ENCODE data around the gene RORB. TPM values are rescaled to one million over a fixed set of nuclear protein-coding genes. Genes with fewer than 3 reads are reported as not detected.
A peak's percentile ranks its signal among the peaks of the same experiment; 100 is the strongest.

Gene RORB
- total and polyA plus RNA-seq, 8 donors = 0.05 to 0.40 (median 0.10) TPM

DNA sequence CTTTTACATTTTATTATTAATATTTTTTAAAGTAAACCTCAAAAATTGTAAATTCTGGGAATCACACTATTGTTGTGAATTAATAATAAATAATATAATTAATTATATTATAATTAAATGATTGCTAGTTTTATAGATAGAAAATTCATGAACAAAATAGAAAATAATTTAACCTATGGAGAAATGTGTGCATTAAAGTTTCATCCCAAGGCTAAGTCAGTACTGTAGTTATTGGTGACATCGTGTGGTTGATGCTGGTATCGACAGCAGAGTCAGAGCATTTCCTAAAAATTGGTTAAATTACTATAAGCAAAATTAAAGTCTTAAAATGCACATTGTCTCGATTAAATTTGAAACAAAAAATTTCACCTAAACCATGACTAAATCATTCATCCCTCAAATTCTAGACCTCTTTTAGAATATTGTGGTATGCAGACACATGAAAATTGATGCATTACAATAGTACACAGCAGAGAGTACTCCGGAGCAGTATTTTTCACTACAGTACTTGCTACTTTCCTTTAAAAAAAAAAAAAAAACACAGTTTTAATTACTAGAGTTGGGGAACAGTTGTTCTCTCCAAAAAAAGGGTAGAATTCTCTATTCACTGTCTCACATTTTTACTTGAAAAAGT lies 73.9 kb downstream of the RORB start:
- Histone ChIP-seq H3K27ac (no peak overlapping the region), H3K4me1 (no peaks in the 10 kb centered on the region), H3K4me3 (no peak overlapping the region), H3K9me3 (no peaks in the 10 kb centered on the region), H3K27me3 (no peaks in the 10 kb centered on the region), H3K36me3 (no peaks in the 10 kb centered on the region)
- intact Hi-C loops (cut with DNase I) = loop anchor here in 1 of 3 donors (10.0 kb wide), 1 partner anchor 1366 kb away; no protein-coding TSS in a partner anchor
- DNase-seq (no peak), FAIRE-seq (peak; percentile 87), ATAC-seq (peak in 3 of 4 donors; percentile 60)
- TF ChIP-seq, protein P1, sequence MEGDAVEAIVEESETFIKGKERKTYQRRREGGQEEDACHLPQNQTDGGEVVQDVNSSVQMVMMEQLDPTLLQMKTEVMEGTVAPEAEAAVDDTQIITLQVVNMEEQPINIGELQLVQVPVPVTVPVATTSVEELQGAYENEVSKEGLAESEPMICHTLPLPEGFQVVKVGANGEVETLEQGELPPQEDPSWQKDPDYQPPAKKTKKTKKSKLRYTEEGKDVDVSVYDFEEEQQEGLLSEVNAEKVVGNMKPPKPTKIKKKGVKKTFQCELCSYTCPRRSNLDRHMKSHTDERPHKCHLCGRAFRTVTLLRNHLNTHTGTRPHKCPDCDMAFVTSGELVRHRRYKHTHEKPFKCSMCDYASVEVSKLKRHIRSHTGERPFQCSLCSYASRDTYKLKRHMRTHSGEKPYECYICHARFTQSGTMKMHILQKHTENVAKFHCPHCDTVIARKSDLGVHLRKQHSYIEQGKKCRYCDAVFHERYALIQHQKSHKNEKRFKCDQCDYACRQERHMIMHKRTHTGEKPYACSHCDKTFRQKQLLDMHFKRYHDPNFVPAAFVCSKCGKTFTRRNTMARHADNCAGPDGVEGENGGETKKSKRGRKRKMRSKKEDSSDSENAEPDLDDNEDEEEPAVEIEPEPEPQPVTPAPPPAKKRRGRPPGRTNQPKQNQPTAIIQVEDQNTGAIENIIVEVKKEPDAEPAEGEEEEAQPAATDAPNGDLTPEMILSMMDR (IDR thresholded peaks at IDR 0.05) = peak; percentile 7 to 76 (median 53)
- 18 to 20% methylated on average over 4 of the region's 4 CpGs for WGBS, 2 donors

DNA sequence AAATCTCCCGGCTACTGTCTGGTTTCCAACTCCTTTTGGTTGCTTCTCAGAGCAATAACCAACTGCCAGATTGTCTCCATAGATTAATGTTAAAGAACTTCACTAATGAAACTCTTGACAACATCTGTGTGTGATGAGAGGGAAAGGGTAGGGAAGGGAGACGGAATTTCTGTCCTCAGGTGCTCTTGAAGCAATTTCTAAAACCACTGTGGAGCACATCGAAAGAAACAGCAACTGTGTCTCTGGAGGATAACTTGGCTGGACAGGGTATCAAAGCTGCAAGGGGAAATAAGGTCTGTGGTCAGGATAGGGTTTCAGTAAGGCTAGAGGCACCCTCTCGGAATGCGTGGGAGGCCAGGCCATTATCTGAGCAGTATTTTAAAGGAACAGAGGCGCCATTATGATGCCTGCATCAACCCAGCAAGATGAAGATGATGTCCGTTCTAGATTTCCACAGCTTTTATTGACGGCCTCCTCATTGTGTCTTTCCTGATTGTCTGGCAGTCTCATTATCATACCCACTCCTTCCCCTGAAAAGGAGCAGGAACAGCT lies 76.6 kb downstream of the RORB start:
- FAIRE-seq = no peak
- Histone ChIP-seq H3K4me1 (no peaks in the 10 kb centered on the region), H3K4me3 (no peak overlapping the region), H3K9me3 (no peaks in the 10 kb centered on the region), H3K27ac (no peak overlapping the region), H3K27me3 (no peaks in the 10 kb centered on the region), H3K36me3 (no peaks in the 10 kb centered on the region)
- 50 to 55% methylated on average over 8 of the region's 8 CpGs for WGBS, 2 donors
- DNase-seq = no peak
- TF ChIP-seq, protein P1 (IDR thresholded peaks at IDR 0.05) = no peak
- ATAC-seq = no peak
- intact Hi-C loops (cut with DNase I) = loop anchor here in 1 of 3 donors (10.0 kb wide), 1 partner anchor 1369 kb away; no protein-coding TSS in a partner anchor

DNA sequence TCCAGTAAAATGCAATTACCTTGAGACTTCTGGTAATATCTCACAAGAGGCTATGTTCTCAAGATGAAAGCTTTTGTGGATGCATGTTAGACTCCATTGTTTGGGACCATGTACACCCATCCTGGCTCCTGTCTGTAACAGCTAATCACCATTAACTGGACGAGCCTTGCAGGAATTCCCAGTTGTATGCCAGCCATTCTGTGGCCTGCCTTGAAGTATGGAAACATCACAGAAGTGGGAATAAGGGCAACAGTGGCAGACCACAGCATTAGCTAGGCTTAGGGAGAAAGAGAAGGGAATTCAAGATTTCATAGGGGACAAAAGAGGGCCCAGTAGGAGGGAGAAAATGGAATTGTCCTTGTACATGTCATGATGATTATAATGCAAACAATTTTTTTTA lies 79.0 kb downstream of the RORB start:
- Histone ChIP-seq H3K27ac (no peak overlapping the region), H3K36me3 (no peaks in the 10 kb centered on the region), H3K9me3 (no peaks in the 10 kb centered on the region), H3K4me3 (no peak overlapping the region), H3K4me1 (no peaks in the 10 kb centered on the region), H3K27me3 (no peaks in the 10 kb centered on the region)
- DNase-seq (no peak), FAIRE-seq (no peak), ATAC-seq (no peak)
- WGBS, 2 donors = 46 to 49% methylated on average over 1 of the region's 1 CpG
- intact Hi-C loops (cut with DNase I) = loop anchor here in 1 of 3 donors (10.0 kb wide), 1 partner anchor 1371 kb away; no protein-coding TSS in a partner anchor
- TF ChIP-seq, protein P1 (IDR thresholded peaks at IDR 0.05) = no peak

DNA sequence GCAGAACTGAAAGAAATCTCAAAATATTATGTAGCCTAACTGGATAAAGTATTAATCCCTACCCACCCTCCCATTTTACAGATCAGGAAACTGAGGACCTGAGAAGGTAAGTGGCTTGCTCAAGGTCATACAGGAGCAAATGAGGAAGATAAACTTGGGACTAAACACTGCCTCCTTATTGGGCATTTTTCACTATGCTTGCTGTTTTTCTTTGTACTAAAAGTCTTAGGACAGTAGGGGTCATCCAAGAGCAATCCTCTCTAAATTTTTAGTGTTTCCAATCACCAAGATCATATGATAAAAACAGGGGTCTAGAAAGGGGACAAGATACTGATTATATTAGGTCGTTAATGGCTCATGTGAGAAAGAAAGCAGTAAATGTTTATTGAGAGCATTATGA lies 80.8 kb downstream of the RORB start:
- WGBS, 2 donors = 14 to 16% methylated on average over 1 of the region's 1 CpG
- Histone ChIP-seq H3K9me3 (no peaks in the 10 kb centered on the region), H3K4me3 (no peak overlapping the region), H3K27ac (no peak overlapping the region), H3K36me3 (no peaks in the 10 kb centered on the region), H3K4me1 (no peaks in the 10 kb centered on the region), H3K27me3 (no peaks in the 10 kb centered on the region)
- ATAC-seq (no peak), FAIRE-seq (no peak), DNase-seq (no peak)
- TF ChIP-seq, protein P1 (IDR thresholded peaks at IDR 0.05) = no peak
- intact Hi-C loops (cut with DNase I) = loop anchor here in 1 of 3 donors (10.0 kb wide), 1 partner anchor 1373 kb away; no protein-coding TSS in a partner anchor

DNA sequence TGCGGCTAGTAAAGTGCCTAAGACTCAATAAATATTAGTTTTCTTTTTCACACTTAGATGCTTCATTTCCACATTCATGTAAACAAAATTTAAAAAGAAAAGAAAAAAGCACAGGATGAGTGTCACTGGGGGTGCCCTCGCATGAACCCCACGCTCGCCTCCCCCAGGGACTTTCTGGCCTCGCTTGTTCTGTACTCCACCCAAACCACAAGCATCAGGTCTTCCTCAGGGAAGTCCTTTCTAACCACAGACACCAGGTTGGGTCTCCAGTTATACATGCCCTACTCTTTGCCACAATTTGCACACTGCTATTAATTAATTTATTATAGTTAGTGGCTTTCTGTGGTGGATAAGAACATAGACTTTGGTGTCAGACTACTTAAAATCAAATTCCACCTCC lies 92.4 kb downstream of the RORB start:
- Histone ChIP-seq H3K36me3 (no peaks in the 10 kb centered on the region), H3K4me1 (no peaks in the 10 kb centered on the region), H3K4me3 (no peak overlapping the region), H3K27me3 (no peaks in the 10 kb centered on the region), H3K9me3 (no peaks in the 10 kb centered on the region), H3K27ac (no peak overlapping the region)
- FAIRE-seq (no peak), DNase-seq (no peak), ATAC-seq (no peak)
- 72 to 74% methylated on average over 5 of the region's 5 CpGs for WGBS, 2 donors
- intact Hi-C loops (cut with DNase I) = no loop called here
- TF ChIP-seq, protein P1 (IDR thresholded peaks at IDR 0.05) = no peak
